Caco-2 (cell line): Measurements from ENCODE around the gene FGF1. TPM values are rescaled to one million over a fixed set of nuclear protein-coding genes. Genes with fewer than 3 reads are reported as not detected.

Source experiments
- BruUV-seq: library from RNA; stranded (reverse); fragments of 400-500 nt; replicated peaks from 2 replicates; lab custom pipeline; 2021; lab: Mats Ljungman, UMichigan
- CTCF ChIA-PET: fragments of 300-600 bp; sonication (Branson Sonifier 250); formaldehyde crosslinking; loops from one replicate; lab custom pipeline; 2022; ENCODE audit warnings: antibody characterized with exemption; lab: Charles Lee
- POLR2A ChIA-PET: fragments of 300-600 bp; sonication (Branson Sonifier 250); formaldehyde crosslinking; loops from one replicate; lab custom pipeline; 2022; ENCODE audit warnings: antibody characterized with exemption; lab: Charles Lee
- DNase-seq, 2 experiments: peaks; one replicate each; pipeline versions ENCODE4 v3.0.0 to v3.0.0-alpha.2; 2020 to 2022
- H3K27me3 ChIP-seq: replicated peaks from 2 replicates; pipeline ENCODE4 v1.6.0; 2011; ENCODE audit warnings: low read length; ENCODE audit not compliant: control insufficient read depth, insufficient read depth
- H3K36me3 ChIP-seq: 2 replicates; pipeline ENCODE4 v1.5.1; 2011; ENCODE audit warnings: low read length; ENCODE audit not compliant: control insufficient read depth, insufficient read depth
- H3K4me1 ChIP-seq: fragments of 250-450 bp; sonication (Bioruptor Pico); 2 replicates; pipeline ENCODE4 v1.5.1; 2020; ENCODE audit warnings: mild to moderate bottlenecking
- H3K4me3 ChIP-seq: 2 replicates; pipeline ENCODE4 v1.5.1; 2011; ENCODE audit warnings: low read depth, mild to moderate bottlenecking, control low read depth, low read length
- H3K9me3 ChIP-seq: fragments of 250-450 bp; sonication (Bioruptor Pico); 2 replicates; pipeline ENCODE4 v1.5.1; 2020; ENCODE audit warnings: mild to moderate bottlenecking, moderate library complexity
- H3K27ac Mint-ChIP-seq: one replicate; pipeline ENCODE4 v1.8.0; 2022; ENCODE audit warnings: mixed read lengths; ENCODE audit not compliant: unreplicated experiment
- H3K27me3 Mint-ChIP-seq: one replicate; pipeline ENCODE4 v1.8.0; 2022; ENCODE audit warnings: mixed read lengths; ENCODE audit not compliant: insufficient read depth, unreplicated experiment
- H3K36me3 Mint-ChIP-seq: one replicate; pipeline ENCODE4 v1.8.0; 2022; ENCODE audit warnings: mild to moderate bottlenecking, mixed read lengths; ENCODE audit not compliant: insufficient read depth, unreplicated experiment
- H3K4me1 Mint-ChIP-seq: one replicate; pipeline ENCODE4 v1.8.0; 2022; ENCODE audit warnings: low read depth, mixed read lengths; ENCODE audit not compliant: unreplicated experiment
- H3K4me3 Mint-ChIP-seq: one replicate; pipeline ENCODE4 v1.8.0; 2022; ENCODE audit warnings: mild to moderate bottlenecking, moderate library complexity, mixed read lengths; ENCODE audit not compliant: unreplicated experiment
- H3K9me3 Mint-ChIP-seq: one replicate; pipeline ENCODE4 v1.8.0; 2022; ENCODE audit warnings: mixed read lengths; ENCODE audit not compliant: unreplicated experiment
- CTCF ChIP-seq, 2 experiments: fragments of 200-600 bp in 1 of 2; IDR thresholded peaks; 1 replicate in 1 of 2; 2 replicates in 1 of 2; pipeline versions ENCODE4 v1.5.1 to v1.8.0; 2011 to 2022; ENCODE audit warnings: antibody characterized with exemption in 1 of 2, control low read depth in 1 of 2, inconsistent platforms in 1 of 2, low read depth in 1 of 2, low read length in 1 of 2, mild to moderate bottlenecking in 1 of 2, moderate library complexity in 1 of 2; ENCODE audit not compliant: insufficient read depth in 1 of 2, severe bottlenecking in 1 of 2, unreplicated experiment in 1 of 2
- intact Hi-C: fragments of 100-400 bp; cut with micrococcal nuclease; formaldehyde crosslinking; loops from one replicate; pipeline ENCODE4 v1.10.0; 2022; ENCODE audit not compliant: unreplicated experiment
- total RNA-seq: library from RNA; stranded (reverse); gene quantifications from 2 replicates; pipeline ENCODE4 v1.2.3, GENCODE V29; 2022

FGF1 gene
- total RNA-seq, 1 experiment from 2014 or later: not detected

DNA sequence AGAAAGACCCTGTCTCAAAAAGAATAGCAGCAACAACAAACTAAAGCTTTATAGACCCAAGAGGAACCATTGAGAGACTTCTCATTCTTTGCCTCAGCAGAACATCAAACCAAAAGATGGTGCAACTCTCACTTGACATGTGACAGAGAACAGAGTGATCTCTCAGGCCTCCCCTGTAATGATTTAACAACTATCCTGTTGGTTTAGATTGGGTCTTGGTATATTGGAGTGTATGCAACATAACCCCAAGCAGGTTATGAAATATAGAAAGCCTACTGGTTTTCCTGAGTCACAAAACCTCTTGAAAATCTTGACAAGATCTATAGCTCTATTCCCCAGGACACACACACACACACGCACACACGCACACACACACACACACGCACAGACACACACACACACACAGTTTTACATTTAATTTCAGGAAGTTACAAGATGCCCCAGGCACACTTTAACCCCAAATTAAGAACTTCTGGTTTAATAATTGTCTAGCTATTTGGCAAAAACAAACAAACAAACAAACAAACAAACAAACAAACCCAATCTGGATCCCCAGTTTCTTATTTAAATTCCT, 6.5 kb upstream of the FGF1 start:
- H3K36me3 Mint-ChIP-seq: no peaks in the 10 kb centered on the region
- intact Hi-C loops: no loop called here
- ChIA-PET POLR2A (no interaction called here), CTCF (interaction anchor here (0.6 kb wide), 1 partner anchor 73 kb away, joined by 3 read pairs; no protein-coding TSS in a partner anchor)
- Histone ChIP-seq H3K9me3 (no peaks in the 10 kb centered on the region), H3K4me1 (no peaks in the 10 kb centered on the region), H3K36me3 (no peaks in the 10 kb centered on the region), H3K4me3 (no peak overlapping the region), H3K27me3 (no peaks in the 10 kb centered on the region; the same call in 1 of the 2 replicates)
- no peak for DNase-seq
- no peaks in the 10 kb centered on the region for H3K9me3 Mint-ChIP-seq
- BruUV-seq: no TSS peak
- H3K4me1 Mint-ChIP-seq: peaks cover 10% of the 10 kb centered on the region
- peaks cover 2% of the 10 kb centered on the region for H3K27me3 Mint-ChIP-seq
- no peak for TF ChIP-seq CTCF (IDR thresholded peaks at IDR 0.05; ENCODE audit: insufficient read depth in 1 of 2, low read depth in 1 of 2, low read length in 1 of 2, severe bottlenecking in 1 of 2, unreplicated experiment in 1 of 2)
- H3K27ac Mint-ChIP-seq: no peak overlapping the region
- no peak overlapping the region for H3K4me3 Mint-ChIP-seq

DNA sequence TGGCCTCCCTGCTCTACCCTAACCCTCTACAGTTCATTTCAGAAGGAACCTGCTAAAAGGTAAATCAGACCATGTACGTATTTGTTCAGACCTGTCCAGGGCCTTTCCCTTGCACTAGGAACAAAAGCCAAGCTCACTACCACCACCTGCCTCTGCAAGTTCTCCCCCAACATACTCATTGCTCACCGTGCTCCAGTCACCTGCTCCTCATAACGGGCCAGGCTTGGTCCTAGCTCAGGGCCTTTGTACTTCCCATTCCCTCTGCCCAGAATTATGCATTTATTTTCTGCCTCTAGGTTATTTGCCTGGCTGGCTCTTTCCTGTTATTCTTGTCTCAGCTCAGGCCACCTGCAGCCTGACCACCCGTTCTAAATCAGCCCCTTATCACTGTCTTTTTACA, 4.8 kb upstream of the FGF1 start:
- CTCF ChIA-PET: interaction anchor here (1.1 to 1.4 kb wide), 2 partner anchors 23 to 35 kb away, joined by 3 to 4 read pairs; no protein-coding TSS in a partner anchor

DNA sequence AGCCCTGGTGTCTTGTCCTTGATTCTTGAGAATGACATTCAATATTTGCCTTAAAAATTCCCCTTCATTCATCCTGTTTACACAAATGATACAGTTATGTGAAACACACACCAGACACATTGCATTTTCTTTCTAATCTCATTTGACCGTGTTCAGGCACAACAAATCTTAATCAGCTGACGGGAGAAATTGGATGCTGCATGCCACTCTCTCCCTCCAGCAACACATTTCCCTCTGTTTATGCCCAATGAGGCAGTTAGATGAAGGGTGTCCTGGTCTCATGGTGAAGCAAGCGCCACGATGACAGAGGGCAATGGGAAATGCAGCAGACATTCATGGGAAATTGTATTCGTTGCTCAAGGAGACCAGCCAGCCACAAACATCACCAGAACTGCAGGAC, 3.2 kb upstream of the FGF1 start:
- no peak overlapping the region for H3K4me3 ChIP-seq
- intact Hi-C loops: no loop called here
- no peaks in the 10 kb centered on the region for H3K36me3 ChIP-seq
- no TSS peak for BruUV-seq
- no peaks in the 10 kb centered on the region for H3K4me1 ChIP-seq
- TF ChIP-seq CTCF (IDR thresholded peaks at IDR 0.05; ENCODE audit: insufficient read depth in 1 of 2, low read depth in 1 of 2, low read length in 1 of 2, severe bottlenecking in 1 of 2, unreplicated experiment in 1 of 2): no peak
- no peak overlapping the region for H3K27ac Mint-ChIP-seq
- DNase-seq: no peak
- H3K27me3 Mint-ChIP-seq: peaks cover 2% of the 10 kb centered on the region
- peaks cover 10% of the 10 kb centered on the region for H3K4me1 Mint-ChIP-seq
- no peaks in the 10 kb centered on the region for H3K9me3 Mint-ChIP-seq
- no peaks in the 10 kb centered on the region for H3K36me3 Mint-ChIP-seq
- H3K4me3 Mint-ChIP-seq: no peak overlapping the region
- CTCF ChIA-PET: interaction anchor here (0.5 kb wide), 1 partner anchor 40 kb away, joined by 4 read pairs; no protein-coding TSS in a partner anchor
- POLR2A ChIA-PET: no interaction called here
- H3K9me3 ChIP-seq: no peaks in the 10 kb centered on the region
- no peaks in the 10 kb centered on the region for H3K27me3 ChIP-seq

More for the DNA sequence above, 4.8 kb upstream of the FGF1 start:
- H3K27me3 Mint-ChIP-seq: peaks cover 2% of the 10 kb centered on the region
- H3K27ac Mint-ChIP-seq: no peak overlapping the region
- Histone ChIP-seq H3K4me1 (no peaks in the 10 kb centered on the region), H3K4me3 (no peak overlapping the region), H3K27me3 (no peaks in the 10 kb centered on the region), H3K36me3 (no peaks in the 10 kb centered on the region), H3K9me3 (no peaks in the 10 kb centered on the region)
- POLR2A ChIA-PET: no interaction called here
- intact Hi-C loops: no loop called here
- no peak for TF ChIP-seq CTCF (IDR thresholded peaks at IDR 0.05; ENCODE audit: insufficient read depth in 1 of 2, low read depth in 1 of 2, low read length in 1 of 2, severe bottlenecking in 1 of 2, unreplicated experiment in 1 of 2)
- DNase-seq: no peak
- H3K4me3 Mint-ChIP-seq: no peak overlapping the region
- no peaks in the 10 kb centered on the region for H3K36me3 Mint-ChIP-seq
- peaks cover 10% of the 10 kb centered on the region for H3K4me1 Mint-ChIP-seq
- BruUV-seq: no TSS peak
- H3K9me3 Mint-ChIP-seq: no peaks in the 10 kb centered on the region
